Skeletal muscle satellite cell (primary cell): ENCODE measurements around the gene RHOT1.

Experiments used
- H3K27me3 ChIP-seq: 2 replicates; pipeline ENCODE4 v1.7.0; 2013; ENCODE audit warnings: low read length; ENCODE audit not compliant: control insufficient read depth, insufficient read depth
- H3K36me3 ChIP-seq: 2 replicates; pipeline ENCODE4 v1.7.0; 2013; ENCODE audit warnings: mild to moderate bottlenecking, control low read depth, low read length; ENCODE audit not compliant: insufficient read depth
- H3K4me1 ChIP-seq: 2 replicates; pipeline ENCODE4 v1.7.0; 2013; ENCODE audit warnings: low read length; ENCODE audit not compliant: control insufficient read depth, insufficient read depth
- H3K4me2 ChIP-seq: 2 replicates; pipeline ENCODE4 v1.7.0; 2013; ENCODE audit warnings: mild to moderate bottlenecking, low read length
- H3K4me3 ChIP-seq: 2 replicates; pipeline ENCODE4 v1.7.0; 2013; ENCODE audit warnings: low read length
- H3K9ac ChIP-seq: 2 replicates; pipeline ENCODE4 v1.7.0; 2013; ENCODE audit warnings: mild to moderate bottlenecking, low read depth, low read length, moderate library complexity
- H3K9me3 ChIP-seq: replicated peaks from 2 replicates; pipeline ENCODE4 v1.7.0; 2013; ENCODE audit warnings: mild to moderate bottlenecking, control low read depth, low read length

RHOT1 gene

GRCh38 chr17:32206861-32207260, 64.6 kb downstream of the RHOT1 start:
- no peaks in the 10 kb centered on the region for H3K27me3 ChIP-seq
- no peak overlapping the region for H3K4me2 ChIP-seq
- no peak overlapping the region for H3K9ac ChIP-seq
- peaks cover 10% of the 10 kb centered on the region for H3K4me1 ChIP-seq
- no peak overlapping the region for H3K4me3 ChIP-seq
- H3K36me3 ChIP-seq, result peaks cover 35% of the 10 kb centered on the region
- no peaks in the 10 kb centered on the region for H3K9me3 ChIP-seq

GRCh38 chr17:32208436-32208835, 66.1 kb downstream of the RHOT1 start:
- peaks cover 40% of the 10 kb centered on the region for H3K36me3 ChIP-seq
- peaks cover 10% of the 10 kb centered on the region for H3K4me1 ChIP-seq
- no peak overlapping the region for H3K9ac ChIP-seq
- H3K4me3 ChIP-seq, result no peak overlapping the region
- H3K27me3 ChIP-seq, result no peaks in the 10 kb centered on the region
- H3K4me2 ChIP-seq, result no peak overlapping the region
- H3K9me3 ChIP-seq, result no peaks in the 10 kb centered on the region

GRCh38 chr17:32209608-32210007, 67.3 kb downstream of the RHOT1 start:
- Histone ChIP-seq H3K9me3 (no peaks in the 10 kb centered on the region), H3K9ac (no peak overlapping the region), H3K27me3 (no peaks in the 10 kb centered on the region), H3K4me3 (no peak overlapping the region), H3K36me3 (peaks cover 36% of the 10 kb centered on the region), H3K4me1 (peaks cover 10% of the 10 kb centered on the region), H3K4me2 (no peak overlapping the region)

- H3K27me3 ChIP-seq, result no peaks in the 10 kb centered on the region
Observed at GRCh38 chr17:32211671-32212070, 69.4 kb downstream of the RHOT1 start.

GRCh38 chr17:32215696-32216095, 73.4 kb downstream of the RHOT1 start:
- Histone ChIP-seq H3K9ac (no peak overlapping the region), H3K36me3 (peaks cover 9% of the 10 kb centered on the region), H3K27me3 (no peaks in the 10 kb centered on the region), H3K4me1 (no peaks in the 10 kb centered on the region), H3K4me3 (no peak overlapping the region), H3K9me3 (no peaks in the 10 kb centered on the region), H3K4me2 (no peak overlapping the region)

More at GRCh38 chr17:32211671-32212070, 69.4 kb downstream of the RHOT1 start:
- H3K36me3 ChIP-seq, result peaks cover 33% of the 10 kb centered on the region
- H3K9me3 ChIP-seq, result no peaks in the 10 kb centered on the region
- no peak overlapping the region for H3K4me3 ChIP-seq
- no peak overlapping the region for H3K4me2 ChIP-seq
- H3K4me1 ChIP-seq, result no peaks in the 10 kb centered on the region
- no peak overlapping the region for H3K9ac ChIP-seq

GRCh38 chr17:32222621-32223020, 80.3 kb downstream of the RHOT1 start:
- Histone ChIP-seq H3K4me3 (no peak overlapping the region), H3K9ac (no peak overlapping the region), H3K4me2 (no peak overlapping the region), H3K27me3 (no peaks in the 10 kb centered on the region), H3K4me1 (no peaks in the 10 kb centered on the region), H3K9me3 (no peaks in the 10 kb centered on the region), H3K36me3 (peaks cover 12% of the 10 kb centered on the region)

- Histone ChIP-seq H3K4me3 (no peak overlapping the region), H3K36me3 (peaks cover 12% of the 10 kb centered on the region), H3K9ac (no peak overlapping the region), H3K9me3 (no peaks in the 10 kb centered on the region), H3K4me1 (no peaks in the 10 kb centered on the region), H3K4me2 (no peak overlapping the region), H3K27me3 (no peaks in the 10 kb centered on the region)
Observed at GRCh38 chr17:32223703-32224102, 81.4 kb downstream of the RHOT1 start.

GRCh38 chr17:32226886-32227285, 84.6 kb downstream of the RHOT1 start:
- Histone ChIP-seq H3K36me3 (peaks cover 8% of the 10 kb centered on the region), H3K9me3 (no peaks in the 10 kb centered on the region), H3K4me1 (no peaks in the 10 kb centered on the region), H3K27me3 (no peaks in the 10 kb centered on the region), H3K4me3 (no peak overlapping the region), H3K4me2 (no peak overlapping the region), H3K9ac (no peak overlapping the region)

- Histone ChIP-seq H3K4me3 (no peak overlapping the region), H3K9me3 (no peaks in the 10 kb centered on the region), H3K4me1 (no peaks in the 10 kb centered on the region), H3K4me2 (no peak overlapping the region), H3K36me3 (peaks cover 8% of the 10 kb centered on the region), H3K9ac (no peak overlapping the region), H3K27me3 (no peaks in the 10 kb centered on the region)
Observed at GRCh38 chr17:32227910-32228309, 85.6 kb downstream of the RHOT1 start.

GRCh38 chr17:32235588-32235987, 93.3 kb downstream of the RHOT1 start:
- Histone ChIP-seq H3K36me3 (no peaks in the 10 kb centered on the region), H3K9ac (no peak overlapping the region), H3K4me2 (no peak overlapping the region), H3K4me1 (no peaks in the 10 kb centered on the region), H3K9me3 (no peaks in the 10 kb centered on the region), H3K4me3 (no peak overlapping the region), H3K27me3 (no peaks in the 10 kb centered on the region)

GRCh38 chr17:32239456-32239855, 97.2 kb downstream of the RHOT1 start:
- Histone ChIP-seq H3K4me3 (no peak overlapping the region), H3K27me3 (no peaks in the 10 kb centered on the region), H3K9me3 (no peaks in the 10 kb centered on the region), H3K4me1 (no peaks in the 10 kb centered on the region), H3K36me3 (no peaks in the 10 kb centered on the region), H3K9ac (no peak overlapping the region), H3K4me2 (no peak overlapping the region)

- H3K36me3 ChIP-seq, result no peaks in the 10 kb centered on the region
- no peaks in the 10 kb centered on the region for H3K9me3 ChIP-seq
- H3K27me3 ChIP-seq, result no peaks in the 10 kb centered on the region
- no peak overlapping the region for H3K4me2 ChIP-seq
- no peak overlapping the region for H3K4me3 ChIP-seq
- no peak overlapping the region for H3K9ac ChIP-seq
- H3K4me1 ChIP-seq, result no peaks in the 10 kb centered on the region
Observed at GRCh38 chr17:32240750-32241149, 98.4 kb downstream of the RHOT1 start.
